HepG2 (cell line): ENCODE measurements around the gene SMC6. TPM values are rescaled to one million over a fixed set of nuclear protein-coding genes. Genes with fewer than 3 reads are reported as not detected.

Experiments
- HOXA9 ChIP-seq: sonication (generic); formaldehyde crosslinking; IDR thresholded peaks from 2 replicates; pipeline ENCODE4 v1.8.1; 2022; ENCODE audit warnings: missing genetic modification reagents, mild to moderate bottlenecking, moderate library complexity, borderline replicate concordance
- ISL2 ChIP-seq: sonication (generic); formaldehyde crosslinking; IDR thresholded peaks from 2 replicates; pipeline ENCODE4 v1.5.0; 2020; ENCODE audit warnings: missing genetic modification reagents
- SMAD3 ChIP-seq: sonication (generic); formaldehyde crosslinking; IDR thresholded peaks from 2 replicates; pipeline ENCODE4 v1.4.0; 2020; ENCODE audit warnings: missing genetic modification reagents
- ZNF136 ChIP-seq: sonication (generic); formaldehyde crosslinking; IDR thresholded peaks from 2 replicates; pipeline ENCODE4 v1.8.1; 2022; ENCODE audit warnings: low read depth, mild to moderate bottlenecking, moderate library complexity, missing genetic modification reagents
- ZNF180 ChIP-seq: sonication (generic); formaldehyde crosslinking; IDR thresholded peaks from 2 replicates; pipeline ENCODE4 v1.4.0; 2020; ENCODE audit warnings: low read depth, missing genetic modification reagents, borderline replicate concordance
- ZNF329 ChIP-seq: sonication (generic); formaldehyde crosslinking; IDR thresholded peaks from 2 replicates; pipeline ENCODE4 v1.9.0; 2021; ENCODE audit warnings: low read depth, mild to moderate bottlenecking, missing genetic modification reagents
- ZNF552 ChIP-seq: sonication (generic); formaldehyde crosslinking; IDR thresholded peaks from 2 replicates; pipeline ENCODE4 v1.9.0; 2022; ENCODE audit warnings: missing genetic modification reagents, mild to moderate bottlenecking, borderline replicate concordance
- ZNF598 ChIP-seq: sonication (generic); formaldehyde crosslinking; IDR thresholded peaks from 2 replicates; pipeline ENCODE4 v1.5.1; 2020; ENCODE audit warnings: mild to moderate bottlenecking, missing genetic modification reagents, borderline replicate concordance
- ZNF609 ChIP-seq: sonication (generic); formaldehyde crosslinking; IDR thresholded peaks from 2 replicates; pipeline ENCODE4 v1.4.0; 2020; ENCODE audit warnings: mild to moderate bottlenecking, missing genetic modification reagents, borderline replicate concordance
- ZNF720 ChIP-seq: sonication (generic); formaldehyde crosslinking; IDR thresholded peaks from 2 replicates; pipeline ENCODE4 v1.4.0; 2020; ENCODE audit warnings: missing genetic modification reagents
- ZNF883 ChIP-seq: sonication (generic); formaldehyde crosslinking; IDR thresholded peaks from 2 replicates; pipeline ENCODE4 v1.5.1; 2020; ENCODE audit warnings: mild to moderate bottlenecking, missing genetic modification reagents; ENCODE audit errors: not compliant biosample characterization
- polyA plus RNA-seq, 8 experiments: library from polyadenylated mRNA; depleted of rRNA in 3 of 8; stranded (reverse) in 7 of 8; unstranded in 1 of 8; fragments of >200 nt; fragmentation: Illumina TruSeq in 4 of 8; extraction: Trizol in 4 of 8; gene quantifications; 2 replicates each; pipeline versions ENCODE4 v1.2.1 to v1.2.3, GENCODE V29; 2011 to 2016; ENCODE audit warnings: low read depth in 4 of 8, missing spikeins in 1 of 8, mixed read lengths in 1 of 8; ENCODE audit not compliant: insufficient read depth in 1 of 8
- total RNA-seq, 5 experiments: library from RNA; depleted of rRNA; stranded (reverse); fragments of >200 nt; fragmentation: Illumina TruSeq; extraction: Trizol; gene quantifications; 2 replicates each; pipeline ENCODE4 v1.2.3, GENCODE V29; 2016; ENCODE audit warnings: low read depth in 1 of 5
- TF ChIP-seq, protein P1 (sequence below): sonication (generic); formaldehyde crosslinking; IDR thresholded peaks from 2 replicates; pipeline ENCODE4 v1.5.0; 2020; ENCODE audit warnings: missing genetic modification reagents
- TF ChIP-seq, protein P2 (sequence below): sonication (generic); formaldehyde crosslinking; IDR thresholded peaks from 2 replicates; pipeline ENCODE4 v1.5.0; 2020; ENCODE audit warnings: mild to moderate bottlenecking, missing genetic modification reagents, borderline replicate concordance

The SMC6 gene
- total and polyA plus RNA-seq, 2 of the 13 experiments (the other 11 are each of a cell fraction or from before 2014, with no cell fraction given) = 18.9 to 55.3 TPM

DNA sequence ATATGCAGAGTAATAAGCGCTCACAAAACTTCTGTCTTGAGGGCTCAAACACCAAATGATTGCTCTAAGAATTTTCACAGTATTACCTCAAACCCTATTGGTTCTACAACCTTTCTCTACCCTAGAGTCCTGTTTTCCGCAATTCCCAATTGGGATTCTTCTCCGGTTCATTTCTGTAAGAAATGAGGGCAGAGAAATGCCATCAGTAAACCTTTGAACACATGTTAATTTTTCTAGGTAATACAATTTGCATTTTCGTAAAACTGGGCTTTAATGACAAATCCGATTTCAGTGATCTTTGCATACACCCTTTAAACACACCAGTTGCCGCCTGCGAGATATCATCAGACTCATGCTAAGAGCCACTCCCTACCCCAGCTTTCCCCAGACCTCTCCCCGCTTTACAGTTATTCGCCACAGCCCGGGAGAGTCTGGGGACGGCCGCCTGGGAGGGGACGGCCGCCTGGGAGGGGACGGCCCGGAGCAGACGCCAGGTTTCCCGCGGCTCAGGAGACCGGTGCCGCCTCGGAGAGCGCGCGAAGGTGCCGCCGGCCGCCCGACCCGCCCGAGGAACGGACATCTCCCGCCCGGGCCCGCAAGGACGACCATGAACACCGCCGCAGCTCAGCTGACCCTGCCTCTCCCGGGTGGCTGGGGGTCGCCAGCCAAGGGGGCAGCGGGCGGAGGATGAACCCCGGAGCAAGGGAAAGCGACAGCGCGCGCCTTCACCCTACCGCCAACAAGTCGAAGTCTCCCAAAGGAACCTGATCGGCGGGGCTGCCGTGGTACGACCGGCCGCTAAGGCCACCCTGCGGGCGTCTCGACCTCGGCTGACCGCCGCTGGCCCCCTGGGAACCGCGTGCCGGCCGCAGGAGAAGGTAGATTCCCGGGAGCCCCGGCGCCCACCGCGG is 463 bp downstream of the SMC6 start (continued):
- TF ChIP-seq ZNF609 (no peak), ISL2 (CRISPR knock-in tag) (peak; percentile 21; the same call in 1 of the 2 replicates), ZNF883 (CRISPR knock-in tag) (peak; percentile 64), ZNF329 (0 out of 2 replicates have a peak, but pooled peaks have one; percentile 34), ZNF598 (CRISPR knock-in tag) (peak; percentile 55), ZNF136 (peak; percentile 85; the same call in 1 of the 2 replicates), SMAD3 (CRISPR knock-in tag) (no peak; the same call in 1 of the 2 replicates), ZNF720 (CRISPR knock-in tag) (no peak), HOXA9 (peak; percentile 91), ZNF180 (CRISPR knock-in tag) (no peak), ZNF552 (CRISPR knock-in tag) (0 out of 2 replicates have a peak, but pooled peaks have one; percentile 44)
- TF ChIP-seq, protein P1, sequence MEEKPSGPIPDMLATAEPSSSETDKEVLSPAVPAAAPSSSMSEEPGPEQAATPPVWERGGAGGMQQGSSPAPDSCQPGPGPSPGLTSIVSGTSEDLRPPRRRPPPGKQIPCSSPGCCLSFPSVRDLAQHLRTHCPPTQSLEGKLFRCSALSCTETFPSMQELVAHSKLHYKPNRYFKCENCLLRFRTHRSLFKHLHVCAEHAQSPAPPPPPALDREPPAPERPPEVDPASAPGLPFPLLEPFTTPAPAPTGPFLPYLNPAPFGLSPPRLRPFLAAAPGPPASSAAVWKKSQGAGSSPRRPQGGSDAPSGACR (CRISPR knock-in tag) = 0 out of 2 replicates have a peak, but pooled peaks have one; percentile 72
- TF ChIP-seq, protein P2, sequence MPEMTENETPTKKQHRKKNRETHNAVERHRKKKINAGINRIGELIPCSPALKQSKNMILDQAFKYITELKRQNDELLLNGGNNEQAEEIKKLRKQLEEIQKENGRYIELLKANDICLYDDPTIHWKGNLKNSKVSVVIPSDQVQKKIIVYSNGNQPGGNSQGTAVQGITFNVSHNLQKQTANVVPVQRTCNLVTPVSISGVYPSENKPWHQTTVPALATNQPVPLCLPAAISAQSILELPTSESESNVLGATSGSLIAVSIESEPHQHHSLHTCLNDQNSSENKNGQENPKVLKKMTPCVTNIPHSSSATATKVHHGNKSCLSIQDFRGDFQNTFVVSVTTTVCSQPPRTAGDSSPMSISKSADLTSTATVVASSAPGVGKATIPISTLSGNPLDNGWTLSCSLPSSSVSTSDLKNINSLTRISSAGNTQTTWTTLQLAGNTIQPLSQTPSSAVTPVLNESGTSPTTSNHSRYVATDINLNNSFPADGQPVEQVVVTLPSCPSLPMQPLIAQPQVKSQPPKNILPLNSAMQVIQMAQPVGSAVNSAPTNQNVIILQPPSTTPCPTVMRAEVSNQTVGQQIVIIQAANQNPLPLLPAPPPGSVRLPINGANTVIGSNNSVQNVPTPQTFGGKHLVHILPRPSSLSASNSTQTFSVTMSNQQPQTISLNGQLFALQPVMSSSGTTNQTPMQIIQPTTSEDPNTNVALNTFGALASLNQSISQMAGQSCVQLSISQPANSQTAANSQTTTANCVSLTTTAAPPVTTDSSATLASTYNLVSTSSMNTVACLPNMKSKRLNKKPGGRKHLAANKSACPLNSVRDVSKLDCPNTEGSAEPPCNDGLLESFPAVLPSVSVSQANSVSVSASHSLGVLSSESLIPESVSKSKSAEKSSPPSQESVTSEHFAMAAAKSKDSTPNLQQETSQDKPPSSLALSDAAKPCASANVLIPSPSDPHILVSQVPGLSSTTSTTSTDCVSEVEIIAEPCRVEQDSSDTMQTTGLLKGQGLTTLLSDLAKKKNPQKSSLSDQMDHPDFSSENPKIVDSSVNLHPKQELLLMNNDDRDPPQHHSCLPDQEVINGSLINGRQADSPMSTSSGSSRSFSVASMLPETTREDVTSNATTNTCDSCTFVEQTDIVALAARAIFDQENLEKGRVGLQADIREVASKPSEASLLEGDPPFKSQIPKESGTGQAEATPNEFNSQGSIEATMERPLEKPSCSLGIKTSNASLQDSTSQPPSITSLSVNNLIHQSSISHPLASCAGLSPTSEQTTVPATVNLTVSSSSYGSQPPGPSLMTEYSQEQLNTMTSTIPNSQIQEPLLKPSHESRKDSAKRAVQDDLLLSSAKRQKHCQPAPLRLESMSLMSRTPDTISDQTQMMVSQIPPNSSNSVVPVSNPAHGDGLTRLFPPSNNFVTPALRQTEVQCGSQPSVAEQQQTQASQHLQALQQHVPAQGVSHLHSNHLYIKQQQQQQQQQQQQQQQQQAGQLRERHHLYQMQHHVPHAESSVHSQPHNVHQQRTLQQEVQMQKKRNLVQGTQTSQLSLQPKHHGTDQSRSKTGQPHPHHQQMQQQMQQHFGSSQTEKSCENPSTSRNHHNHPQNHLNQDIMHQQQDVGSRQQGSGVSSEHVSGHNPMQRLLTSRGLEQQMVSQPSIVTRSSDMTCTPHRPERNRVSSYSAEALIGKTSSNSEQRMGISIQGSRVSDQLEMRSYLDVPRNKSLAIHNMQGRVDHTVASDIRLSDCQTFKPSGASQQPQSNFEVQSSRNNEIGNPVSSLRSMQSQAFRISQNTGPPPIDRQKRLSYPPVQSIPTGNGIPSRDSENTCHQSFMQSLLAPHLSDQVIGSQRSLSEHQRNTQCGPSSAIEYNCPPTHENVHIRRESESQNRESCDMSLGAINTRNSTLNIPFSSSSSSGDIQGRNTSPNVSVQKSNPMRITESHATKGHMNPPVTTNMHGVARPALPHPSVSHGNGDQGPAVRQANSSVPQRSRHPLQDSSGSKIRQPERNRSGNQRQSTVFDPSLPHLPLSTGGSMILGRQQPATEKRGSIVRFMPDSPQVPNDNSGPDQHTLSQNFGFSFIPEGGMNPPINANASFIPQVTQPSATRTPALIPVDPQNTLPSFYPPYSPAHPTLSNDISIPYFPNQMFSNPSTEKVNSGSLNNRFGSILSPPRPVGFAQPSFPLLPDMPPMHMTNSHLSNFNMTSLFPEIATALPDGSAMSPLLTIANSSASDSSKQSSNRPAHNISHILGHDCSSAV (CRISPR knock-in tag) = peak; percentile 67; the same call in 1 of the 2 replicates
